Trophoblast cell (in vitro differentiated cells and primary cell): ENCODE measurements around the gene ADAMTSL1.

Source experiments
- DNase-seq, 2 donors: peaks; one replicate each; pipeline ENCODE4 v3.0.0-alpha.2; 2016
- H2AFZ ChIP-seq: 2 replicates; pipeline ENCODE4 v1.6.1; 2013; ENCODE audit warnings: low read length, moderate library complexity, mild to moderate bottlenecking; ENCODE audit not compliant: insufficient read depth, poor library complexity
- H2AK5ac ChIP-seq: 2 replicates; pipeline ENCODE4 v1.6.1; 2013; ENCODE audit warnings: mild to moderate bottlenecking, low read length
- H2BK120ac ChIP-seq: 2 replicates; pipeline ENCODE4 v1.6.1; 2013; ENCODE audit warnings: low read length, mild to moderate bottlenecking, moderate library complexity; ENCODE audit not compliant: insufficient read depth, poor library complexity
- H2BK12ac ChIP-seq: 2 replicates; pipeline ENCODE4 v1.6.1; 2013; ENCODE audit warnings: mild to moderate bottlenecking, low read length, moderate library complexity
- H2BK5ac ChIP-seq: 2 replicates; pipeline ENCODE4 v1.6.1; 2013; ENCODE audit warnings: low read length, low read depth, moderate library complexity, mild to moderate bottlenecking; ENCODE audit not compliant: poor library complexity
- H3K14ac ChIP-seq: 2 replicates; pipeline ENCODE4 v1.6.1; 2013; ENCODE audit warnings: mild to moderate bottlenecking, low read length
- H3K18ac ChIP-seq: 2 replicates; pipeline ENCODE4 v1.6.1; 2013; ENCODE audit warnings: mild to moderate bottlenecking, low read length
- H3K23ac ChIP-seq: 2 replicates; pipeline ENCODE4 v1.6.1; 2013; ENCODE audit warnings: low read length
- H3K27ac ChIP-seq: 2 replicates; pipeline ENCODE4 v1.5.1; 2013; ENCODE audit warnings: low read depth, mild to moderate bottlenecking, inconsistent platforms, low read length, moderate library complexity
- H3K27me3 ChIP-seq: 2 replicates; pipeline ENCODE4 v1.6.1; 2013; ENCODE audit warnings: inconsistent platforms, mild to moderate bottlenecking, low read length, moderate library complexity; ENCODE audit not compliant: insufficient read depth
- H3K36me3 ChIP-seq, 2 experiments: 1 replicate in 1 of 2; 2 replicates in 1 of 2; pipeline ENCODE4 v1.6.1; 2013; ENCODE audit warnings: low read length in 2 of 2, mild to moderate bottlenecking in 2 of 2, moderate library complexity in 1 of 2; ENCODE audit not compliant: insufficient read depth in 2 of 2, control insufficient read depth in 1 of 2
- H3K4ac ChIP-seq: 2 replicates; pipeline ENCODE4 v1.6.1; 2013; ENCODE audit warnings: low read depth, mild to moderate bottlenecking, low read length, moderate library complexity
- H3K4me1 ChIP-seq, 2 experiments: 1 replicate in 1 of 2; 2 replicates in 1 of 2; pipeline ENCODE4 v1.6.1; 2013; ENCODE audit warnings: low read length in 2 of 2, mild to moderate bottlenecking in 2 of 2, moderate library complexity in 1 of 2; ENCODE audit not compliant: insufficient read depth in 2 of 2, control insufficient read depth in 1 of 2
- H3K4me2 ChIP-seq: 2 replicates; pipeline ENCODE4 v1.6.1; 2013; ENCODE audit warnings: inconsistent platforms, mild to moderate bottlenecking, low read length, moderate library complexity
- H3K4me3 ChIP-seq: 2 replicates; pipeline ENCODE4 v1.5.1; 2013; ENCODE audit warnings: mild to moderate bottlenecking, low read depth, low read length, inconsistent platforms
- H3K79me1 ChIP-seq: one replicate; pipeline ENCODE4 v1.6.1; 2013; ENCODE audit warnings: low read length
- H3K79me2 ChIP-seq: 2 replicates; pipeline ENCODE4 v1.6.1; 2013; ENCODE audit warnings: low read length, mild to moderate bottlenecking; ENCODE audit not compliant: control insufficient read depth, insufficient read depth, poor library complexity
- H3K9ac ChIP-seq: 2 replicates; pipeline ENCODE4 v1.6.1; 2013; ENCODE audit warnings: mild to moderate bottlenecking, low read length
- H3K9me3 ChIP-seq: 2 replicates; pipeline ENCODE4 v1.6.1; 2013; ENCODE audit warnings: low read depth, mild to moderate bottlenecking, control low read depth, inconsistent platforms, low read length; ENCODE audit not compliant: insufficient read depth
- H4K12ac ChIP-seq: 2 replicates; pipeline ENCODE4 v1.6.1; 2013; ENCODE audit warnings: low read depth, mild to moderate bottlenecking, low read length, moderate library complexity
- H4K8ac ChIP-seq: 2 replicates; pipeline ENCODE4 v1.6.1; 2013; ENCODE audit warnings: low read depth, mild to moderate bottlenecking, low read length, moderate library complexity
- H4K91ac ChIP-seq: one replicate; pipeline ENCODE4 v1.6.1; 2013; ENCODE audit warnings: low read depth, mild to moderate bottlenecking, low read length, moderate library complexity
- WGBS: extraction: QIAGEN DNeasy Blood & Tissue Kit; methylation state at CpG from one replicate; pipeline ENCODE4 v1.1.7; 2013; ENCODE audit warnings: missing lambda C conversion rate; ENCODE audit not compliant: insufficient read length, insufficient coverage; ENCODE audit errors: extremely low coverage; 5-methylcytosine and 5-hydroxymethylcytosine counted together

ADAMTSL1 gene

DNA sequence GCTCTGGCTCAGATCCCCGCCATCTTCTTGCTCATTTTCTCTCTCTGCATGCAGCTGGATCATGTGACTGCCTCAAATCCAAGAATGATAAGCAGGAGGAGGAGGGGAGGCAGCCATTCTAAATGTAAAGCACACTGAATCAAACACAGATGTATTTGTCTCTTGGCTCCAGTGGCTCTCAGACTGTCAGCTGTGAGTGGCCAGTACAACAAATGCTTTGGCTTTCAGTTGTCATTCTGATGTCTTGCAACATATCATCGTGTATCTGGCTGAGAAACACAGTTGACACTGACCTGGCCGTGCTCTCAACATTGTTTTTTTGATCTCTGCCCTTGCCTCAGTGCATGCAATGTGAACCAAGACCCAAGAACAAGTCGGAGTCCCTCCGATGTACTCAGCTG is 233.1 kb downstream of the ADAMTSL1 start:
- no peak overlapping the region for H4K91ac ChIP-seq
- no CpG with 5 or more reads among the region's 5 CpGs for WGBS
- no peak overlapping the region for H4K12ac ChIP-seq

DNA sequence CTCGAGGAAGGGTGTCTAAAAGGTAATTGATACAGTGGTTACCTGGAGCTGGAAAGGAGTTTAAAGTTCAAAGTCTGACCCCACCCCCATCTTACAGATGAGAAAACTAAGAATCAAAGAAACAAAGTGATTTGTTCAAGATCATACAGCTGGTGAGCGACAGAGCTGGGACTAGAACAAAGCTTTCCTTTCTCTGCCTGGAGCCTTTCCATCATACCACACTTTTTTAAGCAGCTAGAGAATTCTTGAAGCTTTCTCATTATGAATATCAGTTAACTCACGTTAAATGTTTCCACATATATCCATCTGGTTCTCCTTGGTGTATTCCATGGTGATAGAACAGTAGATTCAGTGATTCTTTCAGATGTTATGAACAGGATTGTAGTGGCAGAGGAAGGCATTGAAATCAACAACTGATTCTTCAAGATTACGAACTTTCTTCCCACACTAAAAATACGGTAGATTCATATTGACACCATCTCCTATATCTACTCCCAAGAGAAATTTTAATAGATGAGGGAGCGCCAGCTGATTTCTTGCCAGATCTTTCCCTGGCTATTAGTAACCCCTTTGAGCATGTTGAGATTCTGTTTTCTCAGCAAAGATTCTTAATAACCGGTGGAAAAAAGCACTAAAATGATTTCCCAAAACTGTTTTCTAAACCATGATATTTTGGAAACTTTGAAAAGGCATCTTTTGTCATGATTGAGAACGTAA is 233.7 kb downstream of the ADAMTSL1 start:
- Histone ChIP-seq H4K12ac (no peak overlapping the region), H3K79me2 (peaks cover 1% of the 10 kb centered on the region), H3K4me3 (no peak overlapping the region), H3K27me3 (no peaks in the 10 kb centered on the region), H3K4me2 (no peak overlapping the region), H2AFZ (no peak overlapping the region), H2BK12ac (no peak overlapping the region), H3K23ac (no peak overlapping the region), H2BK5ac (no peak overlapping the region), H3K9me3 (no peaks in the 10 kb centered on the region), H3K9ac (no peak overlapping the region), H2BK120ac (no peak overlapping the region), H3K18ac (no peak overlapping the region), H4K8ac (no peak overlapping the region), H3K4me1 (no peaks in the 10 kb centered on the region), H3K27ac (no peak overlapping the region), H2AK5ac (no peak overlapping the region), H3K4ac (no peak overlapping the region), H3K14ac (no peak overlapping the region), H3K36me3 (no peaks in the 10 kb centered on the region), H3K79me1 (no peaks in the 10 kb centered on the region), H4K91ac (no peak overlapping the region)
- no peak for DNase-seq
- no CpG with 5 or more reads among the region's 8 CpGs for WGBS

More for the DNA sequence above, 233.1 kb downstream of the ADAMTSL1 start:
- Histone ChIP-seq H3K36me3 (no peaks in the 10 kb centered on the region), H3K79me2 (peaks cover 1% of the 10 kb centered on the region), H3K79me1 (no peaks in the 10 kb centered on the region), H3K23ac (no peak overlapping the region), H3K27ac (no peak overlapping the region), H3K4me3 (no peak overlapping the region), H2AFZ (no peak overlapping the region), H3K9ac (no peak overlapping the region), H4K8ac (no peak overlapping the region), H2AK5ac (no peak overlapping the region), H3K14ac (no peak overlapping the region), H2BK120ac (no peak overlapping the region), H3K4me2 (no peak overlapping the region), H3K27me3 (no peaks in the 10 kb centered on the region), H3K4ac (no peak overlapping the region), H3K18ac (no peak overlapping the region), H2BK12ac (no peak overlapping the region), H3K9me3 (no peaks in the 10 kb centered on the region), H3K4me1 (no peaks in the 10 kb centered on the region), H2BK5ac (no peak overlapping the region)
- DNase-seq = no peak

DNA sequence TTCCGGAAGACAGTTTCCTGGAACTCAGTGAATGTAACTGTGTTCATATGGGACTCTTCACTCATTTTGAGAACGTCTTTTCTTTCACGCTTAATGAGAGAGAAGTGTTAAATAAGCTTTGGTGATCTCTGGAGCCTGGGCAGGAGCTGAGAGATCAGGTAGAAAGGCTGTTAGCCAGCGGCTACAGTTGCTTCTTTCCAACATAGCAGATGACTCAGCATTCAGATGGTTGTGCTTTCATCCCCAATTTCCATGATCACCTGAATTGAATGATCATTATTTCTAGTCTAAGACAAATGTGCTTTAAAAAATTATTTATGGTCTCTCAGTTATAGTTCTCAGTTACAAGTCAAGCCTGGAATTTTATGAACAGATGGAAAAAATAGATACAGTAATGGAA is 234.5 kb downstream of the ADAMTSL1 start:
- Histone ChIP-seq H3K79me1 (no peaks in the 10 kb centered on the region), H2AK5ac (no peak overlapping the region), H3K4ac (no peak overlapping the region), H3K36me3 (no peaks in the 10 kb centered on the region), H3K9ac (no peak overlapping the region), H3K27ac (no peak overlapping the region), H3K14ac (no peak overlapping the region), H2BK5ac (no peak overlapping the region), H3K18ac (no peak overlapping the region), H3K4me3 (no peak overlapping the region), H2BK12ac (no peak overlapping the region), H3K4me1 (no peaks in the 10 kb centered on the region), H2AFZ (no peak overlapping the region), H4K91ac (no peak overlapping the region), H3K27me3 (no peaks in the 10 kb centered on the region), H3K23ac (no peak overlapping the region), H3K9me3 (no peaks in the 10 kb centered on the region), H4K12ac (no peak overlapping the region), H3K4me2 (no peak overlapping the region), H2BK120ac (no peak overlapping the region), H4K8ac (no peak overlapping the region), H3K79me2 (peaks cover 1% of the 10 kb centered on the region)
- DNase-seq = no peak
- WGBS = no CpG with 5 or more reads among the region's 4 CpGs

DNA sequence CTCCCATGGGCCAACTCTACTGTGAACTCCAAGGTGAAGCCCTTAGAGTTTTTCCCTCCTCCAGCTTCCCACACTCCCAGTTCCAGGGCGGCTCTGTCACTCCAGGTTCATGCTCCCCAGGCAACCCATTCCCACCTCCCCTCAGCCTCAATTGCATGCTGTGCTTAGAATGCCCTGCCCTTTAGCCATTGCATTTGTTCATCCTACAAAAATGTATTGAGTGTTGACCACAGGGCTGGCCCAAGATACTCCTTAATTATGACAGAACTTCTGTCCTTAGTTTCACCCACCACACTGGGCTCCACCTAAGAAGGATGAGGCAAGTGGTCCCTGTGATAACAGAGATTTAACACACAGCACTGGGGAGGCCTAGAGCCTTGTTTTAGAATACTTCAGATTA is 236.1 kb downstream of the ADAMTSL1 start:
- Histone ChIP-seq H3K23ac (no peak overlapping the region), H4K12ac (no peak overlapping the region), H4K8ac (no peak overlapping the region), H3K27me3 (no peaks in the 10 kb centered on the region), H3K36me3 (no peaks in the 10 kb centered on the region), H3K27ac (no peak overlapping the region), H3K18ac (no peak overlapping the region), H3K9me3 (no peaks in the 10 kb centered on the region), H2BK120ac (no peak overlapping the region), H3K79me2 (peaks cover 1% of the 10 kb centered on the region), H3K4ac (no peak overlapping the region), H2BK12ac (no peak overlapping the region), H3K4me1 (no peaks in the 10 kb centered on the region), H2BK5ac (no peak overlapping the region), H3K79me1 (no peaks in the 10 kb centered on the region), H4K91ac (no peak overlapping the region), H3K4me2 (no peak overlapping the region), H3K4me3 (no peak overlapping the region), H2AFZ (no peak overlapping the region), H3K14ac (no peak overlapping the region), H3K9ac (no peak overlapping the region), H2AK5ac (no peak overlapping the region)
- WGBS = no CpG with 5 or more reads among the region's 1 CpG
- no peak for DNase-seq
